ENCODE data around the gene SEMA3C.

- TF ChIP-seq CTCF (IDR thresholded peaks at IDR 0.05) (peak in 1 of 4 experiments; percentile 26), POLR2A (IDR thresholded peaks at IDR 0.05) (no peak)
Measured at GRCh38 chr7:80781561-80781979, 137.3 kb downstream of the SEMA3C start.

Measured in sigmoid colon (tissue), 3 donors.